K562 (cell line): ENCODE measurements around the gene ZNHIT2. TPM values are rescaled to one million over a fixed set of nuclear protein-coding genes. Genes with fewer than 3 reads are reported as not detected.

Experiments
- CBX1 ChIP-seq: sonication (generic); IDR thresholded peaks from 2 replicates; pipeline ENCODE4 v1.6.1; 2016; ENCODE audit warnings: antibody characterized with exemption, low read depth, mild to moderate bottlenecking
- CBX2 ChIP-seq: fragments of 200-600 bp; sonication (generic); IDR thresholded peaks from one replicate; pipeline ENCODE4 v1.6.1; 2012; ENCODE audit warnings: mild to moderate bottlenecking, low read length, inconsistent platforms; ENCODE audit not compliant: insufficient read depth, poor library complexity, severe bottlenecking
- ETS1 ChIP-seq: conservative IDR thresholded peaks from 2 replicates; pipeline ENCODE4 v1.6.1; 2011; ENCODE audit warnings: low read depth, mild to moderate bottlenecking, low read length; ENCODE audit not compliant: control insufficient read depth
- KDM5B ChIP-seq: fragments of 200-600 bp; sonication (generic); IDR thresholded peaks from 2 replicates; pipeline ENCODE4 v1.6.1; 2012; ENCODE audit warnings: low read depth, mild to moderate bottlenecking, moderate library complexity, low read length, control low read depth, inconsistent platforms; ENCODE audit not compliant: insufficient replicate concordance
- L3MBTL2 ChIP-seq: fragments of 450-650 bp; IDR thresholded peaks from 2 replicates; pipeline ENCODE4 v1.6.1; 2016; ENCODE audit warnings: mild to moderate bottlenecking, moderate library complexity
- MAZ ChIP-seq, 2 experiments: fragments of 450-650 bp in 1 of 2; sonication (generic) in 1 of 2; formaldehyde crosslinking; IDR thresholded peaks in 1 of 2; conservative IDR thresholded peaks in 1 of 2; 2 replicates each; pipeline versions ENCODE4 v1.4.0 to v1.5.0; 2020; ENCODE audit warnings: mild to moderate bottlenecking in 1 of 2, missing genetic modification reagents in 1 of 2
- MTA1 ChIP-seq: fragments of 450-650 bp; IDR thresholded peaks from 2 replicates; pipeline ENCODE4 v1.6.1; 2017; ENCODE audit warnings: borderline replicate concordance
- NFE2 ChIP-seq: IDR thresholded peaks from 2 replicates; pipeline ENCODE4 v1.6.1; 2014; ENCODE audit warnings: antibody characterized with exemption, low read depth
- NFIC ChIP-seq: fragments of 450-650 bp; IDR thresholded peaks from 2 replicates; pipeline ENCODE4 v1.6.1; 2017; ENCODE audit warnings: mild to moderate bottlenecking, inconsistent platforms
- RUNX1 ChIP-seq: sonication (generic); IDR thresholded peaks from 2 replicates; pipeline ENCODE4 v1.6.1; 2016; ENCODE audit warnings: antibody characterized with exemption, low read depth
- SP1 ChIP-seq: sonication (generic); formaldehyde crosslinking; IDR thresholded peaks from 2 replicates; pipeline ENCODE4 v1.8.1; 2022; ENCODE audit warnings: mild to moderate bottlenecking, missing genetic modification reagents
- SRSF1 ChIP-seq: fragments of 200-400 bp; formaldehyde crosslinking; IDR thresholded peaks from 2 replicates; pipeline ENCODE4 v1.6.1; 2017; ENCODE audit warnings: mild to moderate bottlenecking, low read depth, low read length, moderate library complexity
- TAF15 ChIP-seq: fragments of 200-400 bp; formaldehyde crosslinking; IDR thresholded peaks from 2 replicates; pipeline ENCODE4 v1.6.1; 2017; ENCODE audit warnings: mild to moderate bottlenecking, low read depth, low read length, moderate library complexity
- TBL1XR1 ChIP-seq, 2 experiments: IDR thresholded peaks; 2 replicates each; pipeline ENCODE4 v1.6.1; 2012; ENCODE audit warnings: improper control_type of control experiment in 2 of 2, low read length in 2 of 2, mild to moderate bottlenecking in 1 of 2
- TCF3 ChIP-seq: sonication (generic); formaldehyde crosslinking; IDR thresholded peaks from 2 replicates; pipeline ENCODE4 v1.4.0; 2020; ENCODE audit warnings: mild to moderate bottlenecking, missing genetic modification reagents
- ZBTB33 ChIP-seq: sonication (generic); formaldehyde crosslinking; IDR thresholded peaks from 2 replicates; pipeline ENCODE4 v1.8.1; 2023; ENCODE audit warnings: mild to moderate bottlenecking, missing genetic modification reagents
- ZNF146 ChIP-seq: IDR thresholded peaks from one replicate; pipeline ENCODE4 v1.6.1; 2018; ENCODE audit warnings: missing compliant biosample characterization; ENCODE audit not compliant: unreplicated experiment
- ZNF165 ChIP-seq: fragments of 250-450 bp; sonication (Bioruptor Pico); IDR thresholded peaks from 2 replicates; pipeline ENCODE4 v1.4.0; 2020; ENCODE audit warnings: borderline replicate concordance
- ZNF212 ChIP-seq: fragments of 450-650 bp; formaldehyde crosslinking; IDR thresholded peaks from 2 replicates; pipeline ENCODE4 v1.4.0; 2020; ENCODE audit warnings: mild to moderate bottlenecking
- ZNF239 ChIP-seq: fragments of 250-450 bp; sonication (Bioruptor Pico); IDR thresholded peaks from 2 replicates; pipeline ENCODE4 v1.4.0; 2020; ENCODE audit warnings: mild to moderate bottlenecking
- polyA plus RNA-seq, 8 experiments: library from polyadenylated mRNA; depleted of rRNA in 4 of 8; stranded (reverse) in 5 of 8; unstranded in 3 of 8; fragments of >200 nt; fragmentation: Nextera tagmentation in 2 of 8; fragmentation: Illumina TruSeq in 1 of 8; extraction: Ambion mirVana in 2 of 8; extraction: Trizol in 1 of 8; gene quantifications; 2 replicates each; pipeline versions ENCODE4 v1.2.1 to v1.2.3, GENCODE V29; 2011 to 2014; ENCODE audit warnings: inconsistent platforms in 1 of 8, missing spikeins in 1 of 8
- total RNA-seq, 7 experiments: library from RNA; depleted of rRNA in 6 of 7; stranded (reverse); fragments of >200 nt in 6 of 7; fragmentation: Illumina TruSeq in 2 of 7; extraction: Trizol in 2 of 7; gene quantifications; 2 replicates each; pipeline versions ENCODE4 v1.2.1 to v1.2.3, GENCODE V29; 2011 to 2021; ENCODE audit warnings: low replicate concordance in 1 of 7
- TF ChIP-seq, protein P1 (sequence below): sonication (generic); formaldehyde crosslinking; IDR thresholded peaks from 2 replicates; pipeline ENCODE4 v1.8.0; 2022; ENCODE audit warnings: missing genetic modification reagents, mild to moderate bottlenecking, borderline replicate concordance
- TF ChIP-seq, protein P2 (sequence below): fragments of 250-450 bp; sonication (Bioruptor Pico); IDR thresholded peaks from 2 replicates; pipeline ENCODE4 v1.8.0; 2021; ENCODE audit warnings: borderline replicate concordance, mild to moderate bottlenecking, moderate library complexity; ENCODE audit not compliant: poor library complexity, severe bottlenecking

Gene ZNHIT2
- total and polyA plus RNA-seq, 9 of the 15 experiments (the other 6 are each of a cell fraction or from before 2014, with no cell fraction given): 0.08 to 39.0 (median 2.5) TPM

- peak; percentile 43; the same call in 1 of the 2 replicates for TF ChIP-seq ZBTB33
- TF ChIP-seq TBL1XR1 (IDR thresholded peaks at IDR 0.05; ENCODE audit: low read length in 2 of 2): no peak; a peak in 1 of 4 replicates
- TF ChIP-seq, protein P1, sequence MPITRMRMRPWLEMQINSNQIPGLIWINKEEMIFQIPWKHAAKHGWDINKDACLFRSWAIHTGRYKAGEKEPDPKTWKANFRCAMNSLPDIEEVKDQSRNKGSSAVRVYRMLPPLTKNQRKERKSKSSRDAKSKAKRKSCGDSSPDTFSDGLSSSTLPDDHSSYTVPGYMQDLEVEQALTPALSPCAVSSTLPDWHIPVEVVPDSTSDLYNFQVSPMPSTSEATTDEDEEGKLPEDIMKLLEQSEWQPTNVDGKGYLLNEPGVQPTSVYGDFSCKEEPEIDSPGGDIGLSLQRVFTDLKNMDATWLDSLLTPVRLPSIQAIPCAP (CRISPR knock-in tag): peak; percentile 55; the same call in 1 of the 2 replicates
- TF ChIP-seq TCF3 (CRISPR knock-in tag): 0 out of 2 replicates have a peak, but pooled peaks have one; percentile 16
- TF ChIP-seq SRSF1: no peak
- TF ChIP-seq, protein P2, sequence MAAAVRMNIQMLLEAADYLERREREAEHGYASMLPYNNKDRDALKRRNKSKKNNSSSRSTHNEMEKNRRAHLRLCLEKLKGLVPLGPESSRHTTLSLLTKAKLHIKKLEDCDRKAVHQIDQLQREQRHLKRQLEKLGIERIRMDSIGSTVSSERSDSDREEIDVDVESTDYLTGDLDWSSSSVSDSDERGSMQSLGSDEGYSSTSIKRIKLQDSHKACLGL (CRISPR knock-in tag): no peak
- peak; percentile 61 for TF ChIP-seq NFIC
- no peak; the same call in 1 of the 2 replicates for TF ChIP-seq RUNX1
- 0 out of 2 replicates have a peak, but pooled peaks have one; percentile 20 for TF ChIP-seq SP1
- peak; percentile 75 to 92 for TF ChIP-seq MAZ (CRISPR knock-in tag; conservative IDR thresholded peaks at IDR 0.05 in 1 of 2, IDR thresholded peaks at IDR 0.05 in 1 of 2)
- TF ChIP-seq KDM5B: peak; percentile 39
- TF ChIP-seq ZNF239 (CRISPR knock-in tag): peak; percentile 90
- TF ChIP-seq MTA1: peak; percentile 77
- peak; percentile 84 for TF ChIP-seq CBX1
- peak; percentile 74 for TF ChIP-seq L3MBTL2
- TF ChIP-seq CBX2: no peak
- TF ChIP-seq ZNF146: no peak
- no peak for TF ChIP-seq ZNF212 (CRISPR knock-in tag)
- no peak for TF ChIP-seq ZNF165 (CRISPR knock-in tag)
- no peak for TF ChIP-seq NFE2
- TF ChIP-seq ETS1: no peak; the same call in 1 of the 2 replicates
- TF ChIP-seq TAF15: no peak
Observed at GRCh38 chr11:65112546-65113360, 4.7 kb downstream of the ZNHIT2 start (continued).
